Glutamatergic neuron (in vitro differentiated cells): Measurements from ENCODE around the gene PCYT2. TPM values are rescaled to one million over a fixed set of nuclear protein-coding genes. Genes with fewer than 3 reads are reported as not detected.

Experiments
- DNase-seq: peaks from one replicate; pipeline ENCODE4 v3.0.0; 2022
- H3K27ac Mint-ChIP-seq: one replicate; pipeline ENCODE4 v1.8.0; 2020; ENCODE audit warnings: mild to moderate bottlenecking, mixed read lengths, inconsistent platforms; ENCODE audit not compliant: unreplicated experiment
- H3K27me3 Mint-ChIP-seq: one replicate; pipeline ENCODE4 v1.8.0; 2020; ENCODE audit warnings: mild to moderate bottlenecking, moderate library complexity, mixed read lengths, inconsistent platforms; ENCODE audit not compliant: unreplicated experiment
- H3K36me3 Mint-ChIP-seq: one replicate; pipeline ENCODE4 v1.8.0; 2020; ENCODE audit warnings: mild to moderate bottlenecking, mixed read lengths, inconsistent platforms; ENCODE audit not compliant: unreplicated experiment
- H3K4me1 Mint-ChIP-seq: one replicate; pipeline ENCODE4 v1.8.0; 2020; ENCODE audit warnings: mild to moderate bottlenecking, low read depth, mixed read lengths, inconsistent platforms; ENCODE audit not compliant: unreplicated experiment
- H3K4me3 Mint-ChIP-seq: one replicate; pipeline ENCODE4 v1.8.0; 2020; ENCODE audit warnings: mild to moderate bottlenecking, mixed read lengths, inconsistent platforms; ENCODE audit not compliant: unreplicated experiment
- H3K9me3 Mint-ChIP-seq: one replicate; pipeline ENCODE4 v1.8.0; 2020; ENCODE audit warnings: mild to moderate bottlenecking, moderate library complexity, mixed read lengths, inconsistent platforms; ENCODE audit not compliant: unreplicated experiment
- CTCF ChIP-seq: fragments of 200-600 bp; sonication (generic); IDR thresholded peaks from one replicate; pipeline ENCODE4 v1.5.0; 2021; ENCODE audit not compliant: partially characterized antibody, unreplicated experiment
- total RNA-seq: library from RNA; stranded (reverse); fragmentation: NEBNext Ultra II Directional; extraction: Animal tissue kit (Norgen Biotek cat#: 25700); gene quantifications from one replicate; pipeline ENCODE4 v1.2.1, GENCODE V29; 2021; ENCODE audit not compliant: unreplicated experiment

The PCYT2 gene
- total RNA-seq, 1 donor from 2014 or later, result 63.0 TPM

GRCh38 chr17:81940538-81941483 is 29.6 kb upstream of the PCYT2 start:
- peak overlapping the region; percentile 28 for H3K27ac Mint-ChIP-seq
- no peaks in the 10 kb centered on the region for H3K36me3 Mint-ChIP-seq
- DNase-seq, result no peak
- peaks cover 6% of the 10 kb centered on the region for H3K9me3 Mint-ChIP-seq
- peaks cover 15% of the 10 kb centered on the region for H3K4me1 Mint-ChIP-seq
- H3K27me3 Mint-ChIP-seq, result peaks cover 6% of the 10 kb centered on the region
- peak overlapping the region; percentile 34 for H3K4me3 Mint-ChIP-seq
- TF ChIP-seq CTCF, result no peak

- H3K27me3 Mint-ChIP-seq, result peaks cover 7% of the 10 kb centered on the region
- no peaks in the 10 kb centered on the region for H3K36me3 Mint-ChIP-seq
- no peak overlapping the region for H3K27ac Mint-ChIP-seq
- no peak for TF ChIP-seq CTCF
- DNase-seq, result no peak
- peak overlapping the region; percentile 34 for H3K4me3 Mint-ChIP-seq
- H3K9me3 Mint-ChIP-seq, result peaks cover 6% of the 10 kb centered on the region
- H3K4me1 Mint-ChIP-seq, result peaks cover 15% of the 10 kb centered on the region
Observed at GRCh38 chr17:81939881-81940385, 28.7 kb upstream of the PCYT2 start.

GRCh38 chr17:81939218-81939617 is 28.0 kb upstream of the PCYT2 start:
- peaks cover 8% of the 10 kb centered on the region for H3K27me3 Mint-ChIP-seq
- DNase-seq, result no peak
- TF ChIP-seq CTCF, result no peak
- peaks cover 6% of the 10 kb centered on the region for H3K9me3 Mint-ChIP-seq
- H3K4me3 Mint-ChIP-seq, result peak overlapping the region; percentile 42
- no peak overlapping the region for H3K27ac Mint-ChIP-seq
- no peaks in the 10 kb centered on the region for H3K36me3 Mint-ChIP-seq
- H3K4me1 Mint-ChIP-seq, result peaks cover 15% of the 10 kb centered on the region

GRCh38 chr17:81935709-81936084 is 24.5 kb upstream of the PCYT2 start:
- Mint-ChIP-seq H3K9me3 (peaks cover 4% of the 10 kb centered on the region), H3K27ac (no peak overlapping the region), H3K36me3 (no peaks in the 10 kb centered on the region), H3K4me3 (peak overlapping the region; percentile 85), H3K4me1 (peaks cover 18% of the 10 kb centered on the region), H3K27me3 (peaks cover 17% of the 10 kb centered on the region)
- no peak for TF ChIP-seq CTCF
- DNase-seq, result no peak
